Measurements from ENCODE around the gene CFAP57. TPM values are rescaled to one million over a fixed set of nuclear protein-coding genes. Genes with fewer than 3 reads are reported as not detected.

CFAP57 gene
- total RNA-seq, 1 experiment from 2014 or later, result 0.44 TPM

GRCh38 chr1:43184995-43185394 lies 12.9 kb downstream of the CFAP57 start:
- no peaks in the 10 kb centered on the region for H3K27me3 Mint-ChIP-seq (ENCODE audit: insufficient read depth, unreplicated experiment)
- CTCF ChIA-PET, result no interaction called here
- intact Hi-C loops (cut with micrococcal nuclease), result no loop called here
- no peak overlapping the region for H3K4me3 Mint-ChIP-seq (ENCODE audit: unreplicated experiment)
- H3K36me3 Mint-ChIP-seq (ENCODE audit: insufficient read depth, unreplicated experiment), result peaks cover 5% of the 10 kb centered on the region
- no peaks in the 10 kb centered on the region for H3K9me3 Mint-ChIP-seq (ENCODE audit: unreplicated experiment)
- no peak for TF ChIP-seq CTCF (IDR thresholded peaks at IDR 0.05; ENCODE audit: unreplicated experiment)
- no peak for DNase-seq (ENCODE audit: unreplicated experiment)
- POLR2A ChIA-PET, result no interaction called here
- H3K4me1 Mint-ChIP-seq (ENCODE audit: insufficient read depth, unreplicated experiment), result no peaks in the 10 kb centered on the region
- no TSS peak for BruUV-seq (replicated peaks)
- no peak overlapping the region for H3K27ac Mint-ChIP-seq (ENCODE audit: low read depth, unreplicated experiment)

- H3K4me3 Mint-ChIP-seq (ENCODE audit: unreplicated experiment), result no peak overlapping the region
- BruUV-seq (replicated peaks), result no TSS peak
Measured at GRCh38 chr1:43188106-43188505, 16.0 kb downstream of the CFAP57 start.

GRCh38 chr1:43194509-43194908 lies 22.4 kb downstream of the CFAP57 start:
- ChIA-PET CTCF (interaction anchor here (0.8 kb wide), 1 partner anchor 335 kb away, joined by 3 read pairs; no protein-coding TSS in a partner anchor), POLR2A (no interaction called here)
- no TSS peak for BruUV-seq (replicated peaks)
- intact Hi-C loops (cut with micrococcal nuclease), result no loop called here
- no peak for DNase-seq (ENCODE audit: unreplicated experiment)
- Mint-ChIP-seq H3K27me3 (ENCODE audit: insufficient read depth, unreplicated experiment) (no peaks in the 10 kb centered on the region), H3K36me3 (ENCODE audit: insufficient read depth, unreplicated experiment) (no peaks in the 10 kb centered on the region), H3K27ac (ENCODE audit: low read depth, unreplicated experiment) (no peak overlapping the region), H3K4me1 (ENCODE audit: insufficient read depth, unreplicated experiment) (no peaks in the 10 kb centered on the region), H3K9me3 (ENCODE audit: unreplicated experiment) (peaks cover 18% of the 10 kb centered on the region), H3K4me3 (ENCODE audit: unreplicated experiment) (no peak overlapping the region)
- TF ChIP-seq CTCF (IDR thresholded peaks at IDR 0.05; ENCODE audit: unreplicated experiment), result no peak

More at GRCh38 chr1:43188106-43188505, 16.0 kb downstream of the CFAP57 start:
- intact Hi-C loops (cut with micrococcal nuclease), result no loop called here
- Mint-ChIP-seq H3K27ac (ENCODE audit: low read depth, unreplicated experiment) (no peak overlapping the region), H3K9me3 (ENCODE audit: unreplicated experiment) (peaks cover 11% of the 10 kb centered on the region), H3K36me3 (ENCODE audit: insufficient read depth, unreplicated experiment) (no peaks in the 10 kb centered on the region), H3K4me1 (ENCODE audit: insufficient read depth, unreplicated experiment) (no peaks in the 10 kb centered on the region), H3K27me3 (ENCODE audit: insufficient read depth, unreplicated experiment) (no peaks in the 10 kb centered on the region)
- ChIA-PET POLR2A (no interaction called here), CTCF (no interaction called here)
- no peak for TF ChIP-seq CTCF (IDR thresholded peaks at IDR 0.05; ENCODE audit: unreplicated experiment)
- DNase-seq (ENCODE audit: unreplicated experiment), result no peak

GRCh38 chr1:43197343-43198127 lies 25.4 kb downstream of the CFAP57 start:
- ChIA-PET POLR2A (interaction anchor here (1.2 to 1.3 kb wide), 2 partner anchors 9 to 26 kb away, joined by 5 read pairs; partner anchors contain the start of genes CFAP57 and EBNA1BP2), CTCF (no interaction called here)
- Mint-ChIP-seq H3K36me3 (ENCODE audit: insufficient read depth, unreplicated experiment) (no peaks in the 10 kb centered on the region), H3K4me1 (ENCODE audit: insufficient read depth, unreplicated experiment) (no peaks in the 10 kb centered on the region), H3K27me3 (ENCODE audit: insufficient read depth, unreplicated experiment) (no peaks in the 10 kb centered on the region), H3K4me3 (ENCODE audit: unreplicated experiment) (no peak overlapping the region), H3K9me3 (ENCODE audit: unreplicated experiment) (peaks cover 7% of the 10 kb centered on the region), H3K27ac (ENCODE audit: low read depth, unreplicated experiment) (no peak overlapping the region)
- DNase-seq (ENCODE audit: unreplicated experiment), result no peak
- no TSS peak for BruUV-seq (replicated peaks)
- intact Hi-C loops (cut with micrococcal nuclease), result no loop called here
- no peak for TF ChIP-seq CTCF (IDR thresholded peaks at IDR 0.05; ENCODE audit: unreplicated experiment)
